ENCODE data around the gene RELB. TPM values are rescaled to one million over a fixed set of nuclear protein-coding genes. Genes with fewer than 3 reads are reported as not detected.
"Not testable (repeated sequence)": the region's sequence is repeated elsewhere in the genome, so short reads cannot be mapped to it uniquely, and the experiment has no call there.

Gene RELB
- total RNA-seq, 2 donors from 2014 or later, result 41.4 to 52.0 TPM

GRCh38 chr19:44993926-44994537 lies 7.2 kb upstream of the RELB start:
- Mint-ChIP-seq H3K27ac (no peak overlapping the region), H3K9me3 (no peaks in the 10 kb centered on the region)
- no peak for ATAC-seq (replicated peaks)

DNA sequence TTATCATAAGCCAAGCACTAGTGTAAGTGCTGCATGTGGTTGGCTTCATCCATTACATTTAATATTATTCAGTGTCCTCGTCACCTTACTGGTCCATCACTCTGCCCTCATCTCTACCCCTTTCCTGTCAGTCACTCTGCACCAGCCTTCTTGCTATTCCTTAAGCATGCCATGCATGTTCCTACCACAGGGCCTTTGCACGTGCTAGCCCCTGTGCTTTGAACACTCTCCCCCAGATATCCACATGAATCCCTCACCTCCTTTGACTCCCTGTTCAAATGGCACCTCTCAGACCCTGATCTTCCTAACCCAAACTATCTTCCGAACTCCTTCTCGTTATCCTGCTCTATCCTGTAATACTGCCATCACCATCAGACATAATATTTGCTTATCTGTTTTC lies 3.2 kb upstream of the RELB start:
- H3K27ac Mint-ChIP-seq, result peak overlapping the region; percentile 0
- no peak overlapping the region for H3K4me3 Mint-ChIP-seq
- ATAC-seq (replicated peaks), result no peak
- peaks cover 16% of the 10 kb centered on the region for H3K36me3 Mint-ChIP-seq (ENCODE audit: low read depth)
- no peaks in the 10 kb centered on the region for H3K27me3 Mint-ChIP-seq
- H3K9me3 Mint-ChIP-seq, result no peaks in the 10 kb centered on the region
- peaks cover 6% of the 10 kb centered on the region for H3K4me1 Mint-ChIP-seq

More at GRCh38 chr19:44993926-44994537, 7.2 kb upstream of the RELB start:
- Mint-ChIP-seq H3K27me3 (no peaks in the 10 kb centered on the region), H3K36me3 (ENCODE audit: low read depth) (peaks cover 17% of the 10 kb centered on the region), H3K4me3 (no peak overlapping the region), H3K4me1 (no peaks in the 10 kb centered on the region)

DNA sequence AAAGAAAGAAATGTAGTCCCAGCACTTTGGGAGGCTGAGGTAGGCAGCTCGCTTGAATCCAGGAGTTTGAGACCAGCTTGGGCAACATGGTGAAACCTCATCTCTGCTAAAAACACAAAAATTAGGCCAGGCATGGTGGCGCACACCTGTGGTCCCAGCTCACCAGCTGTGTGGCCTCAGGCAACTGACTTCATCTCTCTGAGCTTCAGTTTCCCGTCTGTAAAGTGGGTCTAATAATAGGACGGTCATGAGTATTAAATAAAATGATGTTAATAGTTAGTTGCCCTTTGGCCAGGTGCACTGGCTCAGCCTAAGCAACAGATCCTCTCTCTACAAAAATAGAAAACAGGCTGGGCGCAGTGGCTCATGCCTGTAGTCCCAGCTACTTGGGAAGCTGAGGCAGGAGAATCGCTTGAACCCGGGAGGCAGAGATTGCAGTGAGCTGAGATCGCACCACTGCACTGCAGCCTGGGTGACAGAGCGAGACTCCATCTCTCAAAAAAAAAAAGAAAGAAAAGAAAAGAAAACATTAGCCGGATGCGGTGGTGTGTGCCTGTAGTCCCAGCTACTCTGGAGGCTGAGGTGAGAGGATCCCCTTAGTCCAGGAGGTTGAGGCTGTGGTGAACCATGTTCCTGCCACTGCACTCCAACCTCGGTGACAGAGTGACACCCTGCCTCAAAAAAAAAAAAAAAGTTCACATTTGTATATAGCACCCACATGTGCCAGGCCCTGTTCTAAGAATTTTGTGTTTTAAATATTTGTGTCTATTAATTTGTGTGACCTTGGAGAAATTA lies 1.9 kb upstream of the RELB start:
- H3K36me3 Mint-ChIP-seq (ENCODE audit: low read depth), result peaks cover 26% of the 10 kb centered on the region

DNA sequence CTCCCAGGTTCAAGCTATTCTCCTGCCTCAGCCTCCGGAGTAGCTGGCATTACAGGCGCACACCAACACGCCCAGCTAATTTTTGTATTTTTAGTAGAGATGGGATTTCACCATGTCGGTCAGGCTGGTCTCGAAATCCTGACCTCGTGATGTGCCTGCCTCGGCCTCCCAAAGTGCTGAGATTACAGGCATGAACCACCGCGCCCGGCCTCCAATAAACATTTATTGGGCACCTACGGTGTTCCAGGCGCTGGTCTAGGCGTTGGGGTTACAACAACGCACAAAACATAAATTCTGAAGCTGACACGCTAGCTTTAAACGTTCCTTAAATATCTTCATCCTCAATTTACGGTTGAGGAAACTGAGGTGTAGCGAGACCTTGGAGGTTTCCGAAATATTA lies 599 bp upstream of the RELB start:
- Mint-ChIP-seq H3K4me3 (peak overlapping the region; percentile 92), H3K36me3 (ENCODE audit: low read depth) (peaks cover 39% of the 10 kb centered on the region), H3K27ac (peak overlapping the region; percentile 59)
- ATAC-seq (replicated peaks); H3K9me3 Mint-ChIP-seq; H3K27me3 Mint-ChIP-seq; H3K4me1 Mint-ChIP-seq: not testable (repeated sequence)

More for the DNA sequence above, 1.9 kb upstream of the RELB start:
- not testable (repeated sequence) for H3K4me1 Mint-ChIP-seq; ATAC-seq (replicated peaks); H3K9me3 Mint-ChIP-seq; H3K27me3 Mint-ChIP-seq
- H3K27ac Mint-ChIP-seq, result peak overlapping the region; percentile 50
- peak overlapping the region; percentile 92 for H3K4me3 Mint-ChIP-seq

GRCh38 chr19:45003485-45003884 lies 2.2 kb downstream of the RELB start:
- ATAC-seq (replicated peaks), result no peak
- H3K27ac Mint-ChIP-seq, result no peak overlapping the region
- peaks cover 6% of the 10 kb centered on the region for H3K4me1 Mint-ChIP-seq
- no peak overlapping the region for H3K4me3 Mint-ChIP-seq
- no peaks in the 10 kb centered on the region for H3K9me3 Mint-ChIP-seq
- peaks cover 64% of the 10 kb centered on the region for H3K36me3 Mint-ChIP-seq (ENCODE audit: low read depth)
- no peaks in the 10 kb centered on the region for H3K27me3 Mint-ChIP-seq

DNA sequence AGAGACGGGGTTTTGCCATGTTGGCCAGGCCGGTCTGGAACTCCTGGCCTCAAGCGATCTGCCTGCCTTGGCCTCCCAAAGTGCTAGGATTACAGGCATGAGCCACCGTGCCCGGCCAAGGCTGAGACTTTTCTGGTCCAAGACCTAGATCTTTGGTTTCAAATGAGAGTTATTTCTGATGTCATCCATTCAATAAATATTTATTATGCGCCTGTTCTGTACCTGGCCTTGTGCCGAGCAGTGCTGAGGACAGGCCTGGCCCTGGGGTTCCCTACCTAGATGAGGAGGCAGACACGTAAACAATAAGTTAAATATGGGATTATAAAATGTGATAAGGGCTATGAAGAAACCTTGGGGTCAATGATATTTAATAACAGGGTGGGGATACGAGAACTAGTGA lies 4.5 kb downstream of the RELB start:
- Mint-ChIP-seq H3K27ac (peak overlapping the region; percentile 62), H3K36me3 (ENCODE audit: low read depth) (peaks cover 87% of the 10 kb centered on the region)
- ATAC-seq (replicated peaks), result no peak

GRCh38 chr19:45008552-45008951 lies 7.3 kb downstream of the RELB start:
- no peaks in the 10 kb centered on the region for H3K4me1 Mint-ChIP-seq
- H3K9me3 Mint-ChIP-seq, result no peaks in the 10 kb centered on the region
- H3K27ac Mint-ChIP-seq, result no peak overlapping the region
- ATAC-seq (replicated peaks), result no peak
- no peaks in the 10 kb centered on the region for H3K27me3 Mint-ChIP-seq
- peaks cover 89% of the 10 kb centered on the region for H3K36me3 Mint-ChIP-seq (ENCODE audit: low read depth)
- no peak overlapping the region for H3K4me3 Mint-ChIP-seq

More for the DNA sequence above, 4.5 kb downstream of the RELB start:
- H3K4me3 Mint-ChIP-seq, result no peak overlapping the region
- peaks cover 6% of the 10 kb centered on the region for H3K4me1 Mint-ChIP-seq
- no peaks in the 10 kb centered on the region for H3K27me3 Mint-ChIP-seq
- no peaks in the 10 kb centered on the region for H3K9me3 Mint-ChIP-seq

GRCh38 chr19:45009625-45010255 lies 8.5 kb downstream of the RELB start:
- H3K9me3 Mint-ChIP-seq, result no peaks in the 10 kb centered on the region
- ATAC-seq (replicated peaks), result no peak
- no peak overlapping the region for H3K4me3 Mint-ChIP-seq
- H3K27me3 Mint-ChIP-seq, result no peaks in the 10 kb centered on the region
- H3K36me3 Mint-ChIP-seq (ENCODE audit: low read depth), result peaks cover 93% of the 10 kb centered on the region
- H3K27ac Mint-ChIP-seq, result peak overlapping the region; percentile 35
- no peaks in the 10 kb centered on the region for H3K4me1 Mint-ChIP-seq

DNA sequence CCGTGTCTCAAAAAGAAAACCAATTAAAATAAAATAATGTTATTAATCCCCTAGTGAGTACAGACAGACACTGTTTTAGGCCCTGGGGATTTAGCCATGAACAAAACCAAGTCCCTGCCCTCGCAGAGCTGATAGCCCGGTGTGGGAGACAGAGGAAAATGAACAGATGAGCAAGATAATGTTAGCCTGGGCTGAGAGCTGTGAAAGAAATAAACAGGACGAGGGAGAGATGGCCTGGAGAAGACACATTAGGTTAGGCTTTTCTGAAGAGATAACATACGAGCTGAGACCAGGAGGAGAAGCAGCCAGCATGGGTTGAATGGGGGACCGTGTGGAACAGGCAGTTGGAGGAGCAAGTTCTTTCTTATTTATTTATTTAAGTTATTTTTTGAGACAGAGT lies 9.0 kb downstream of the RELB start:
- Mint-ChIP-seq H3K27me3 (no peaks in the 10 kb centered on the region), H3K9me3 (no peaks in the 10 kb centered on the region), H3K27ac (peak overlapping the region; percentile 35), H3K36me3 (ENCODE audit: low read depth) (peaks cover 93% of the 10 kb centered on the region), H3K4me3 (no peak overlapping the region), H3K4me1 (no peaks in the 10 kb centered on the region)
- no peak for ATAC-seq (replicated peaks)

DNA sequence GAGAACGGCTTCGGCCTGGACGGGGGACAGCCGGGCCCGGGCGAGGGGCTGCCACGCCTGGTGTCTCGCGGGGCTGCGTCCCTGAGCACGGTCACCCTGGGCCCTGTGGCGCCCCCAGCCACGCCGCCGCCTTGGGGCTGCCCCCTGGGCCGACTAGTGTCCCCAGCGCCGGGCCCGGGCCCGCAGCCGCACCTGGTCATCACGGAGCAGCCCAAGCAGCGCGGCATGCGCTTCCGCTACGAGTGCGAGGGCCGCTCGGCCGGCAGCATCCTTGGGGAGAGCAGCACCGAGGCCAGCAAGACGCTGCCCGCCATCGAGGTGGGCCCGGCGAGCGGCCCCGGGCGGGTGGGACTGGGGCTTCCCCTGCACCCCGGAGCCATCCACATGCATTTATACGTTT lies 10.7 kb downstream of the RELB start:
- H3K4me3 Mint-ChIP-seq, result no peak overlapping the region
- H3K27ac Mint-ChIP-seq, result no peak overlapping the region
- H3K4me1 Mint-ChIP-seq, result peaks cover 6% of the 10 kb centered on the region
- no peak for ATAC-seq (replicated peaks)
- H3K9me3 Mint-ChIP-seq, result no peaks in the 10 kb centered on the region
- H3K36me3 Mint-ChIP-seq (ENCODE audit: low read depth), result peaks cover 89% of the 10 kb centered on the region
- H3K27me3 Mint-ChIP-seq, result no peaks in the 10 kb centered on the region

DNA sequence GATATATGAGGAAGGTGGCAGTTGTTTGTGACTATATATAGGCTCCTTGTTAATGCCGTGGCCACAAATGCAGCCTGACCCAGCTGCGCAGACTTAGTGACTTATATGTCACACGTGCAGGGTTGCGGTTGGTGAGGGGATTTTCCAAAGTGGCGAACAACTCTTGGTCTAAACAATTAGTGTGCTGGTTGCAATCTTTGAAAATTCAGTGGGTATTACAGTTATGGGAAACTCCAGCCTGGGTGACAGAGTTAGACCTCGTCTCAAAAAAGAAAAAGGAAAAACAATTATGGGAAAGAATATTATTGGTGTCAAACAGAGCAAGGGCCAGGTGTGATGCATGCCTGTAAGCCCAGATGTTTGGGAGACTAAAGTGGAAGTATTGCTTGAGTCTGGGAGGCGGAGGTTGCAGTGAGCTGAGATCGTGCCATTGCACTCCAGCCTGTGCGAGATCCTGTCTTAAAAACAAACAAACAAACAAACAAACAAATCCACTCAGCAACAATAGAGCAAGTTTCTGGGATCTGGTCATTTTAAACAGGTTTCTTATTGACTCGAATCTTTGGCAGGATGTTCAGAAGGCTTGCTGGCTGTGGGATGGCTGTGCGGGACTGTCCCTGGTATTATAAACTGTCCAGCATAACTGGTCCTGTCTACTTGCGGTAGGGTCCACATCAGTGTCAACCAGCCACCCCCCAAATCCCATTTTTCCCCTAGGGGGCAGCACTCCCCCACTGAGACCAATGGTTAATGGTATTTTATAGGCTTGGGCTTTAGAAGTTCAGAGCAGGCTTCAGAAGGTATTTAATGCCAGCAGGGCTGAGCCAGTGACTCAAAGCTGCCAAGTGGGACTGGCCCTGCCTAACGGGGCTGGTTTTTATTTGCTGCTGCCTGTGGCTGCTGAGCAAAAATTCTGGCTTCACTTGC lies 15.4 kb downstream of the RELB start:
- Mint-ChIP-seq H3K27ac (peak overlapping the region; percentile 87), H3K9me3 (no peaks in the 10 kb centered on the region), H3K36me3 (ENCODE audit: low read depth) (peaks cover 79% of the 10 kb centered on the region), H3K4me3 (peak overlapping the region; percentile 70), H3K4me1 (peaks cover 6% of the 10 kb centered on the region), H3K27me3 (no peaks in the 10 kb centered on the region)
- ATAC-seq (replicated peaks), result peak; percentile 93

- peak overlapping the region; percentile 66 for H3K27ac Mint-ChIP-seq
- no peak for ATAC-seq (replicated peaks)
- peaks cover 77% of the 10 kb centered on the region for H3K36me3 Mint-ChIP-seq (ENCODE audit: low read depth)
Measured at GRCh38 chr19:45019187-45019586, 17.9 kb downstream of the RELB start.

DNA sequence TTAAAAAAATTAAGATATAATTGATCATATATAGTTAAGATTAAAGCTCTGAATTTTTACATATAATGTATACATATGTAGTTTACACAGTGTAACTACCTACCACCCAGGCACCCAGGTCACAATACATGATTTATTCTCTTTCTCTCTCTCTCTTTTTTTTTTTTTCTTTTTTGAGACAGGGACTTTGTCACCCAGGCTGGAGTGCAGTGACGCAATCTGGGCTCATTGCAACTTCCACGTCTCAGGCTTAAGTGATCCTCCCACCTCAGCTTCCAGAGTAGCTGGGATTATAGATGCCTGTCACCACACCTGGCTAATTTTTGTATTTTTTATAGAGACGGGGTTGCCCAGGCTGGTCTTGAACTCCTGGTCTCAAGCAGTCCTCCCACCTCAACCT lies 18.8 kb downstream of the RELB start:
- Mint-ChIP-seq H3K4me1 (peaks cover 6% of the 10 kb centered on the region), H3K27me3 (no peaks in the 10 kb centered on the region), H3K9me3 (no peaks in the 10 kb centered on the region), H3K36me3 (ENCODE audit: low read depth) (peaks cover 77% of the 10 kb centered on the region), H3K4me3 (no peak overlapping the region), H3K27ac (no peak overlapping the region)
- ATAC-seq (replicated peaks), result no peak

More at GRCh38 chr19:45019187-45019586, 17.9 kb downstream of the RELB start:
- Mint-ChIP-seq H3K4me1 (peaks cover 6% of the 10 kb centered on the region), H3K4me3 (no peak overlapping the region), H3K9me3 (no peaks in the 10 kb centered on the region), H3K27me3 (no peaks in the 10 kb centered on the region)

- H3K4me3 Mint-ChIP-seq, result no peak overlapping the region
- H3K36me3 Mint-ChIP-seq (ENCODE audit: low read depth), result peaks cover 81% of the 10 kb centered on the region
- no peak for ATAC-seq (replicated peaks)
- H3K27ac Mint-ChIP-seq, result no peak overlapping the region
- H3K27me3 Mint-ChIP-seq, result no peaks in the 10 kb centered on the region
- H3K4me1 Mint-ChIP-seq, result no peaks in the 10 kb centered on the region
- H3K9me3 Mint-ChIP-seq, result no peaks in the 10 kb centered on the region
Measured at GRCh38 chr19:45021971-45022370, 20.7 kb downstream of the RELB start.

Measured in activated T-helper 17 cell treated with anti-CD3 and anti-CD28 coated beads, Interleukin-2, amount 50 U/mL, for 72 hours (primary cell).